Loucy (cell line): ENCODE measurements around the gene SLIT1.

Experiments used
- H2AFZ ChIP-seq: fragments of 200-600 bp; sonication (generic); 2 replicates; pipeline ENCODE4 v1.6.0; 2016; ENCODE audit warnings: antibody characterized with exemption, mild to moderate bottlenecking, low read length, moderate library complexity
- H3F3A ChIP-seq: fragments of 200-600 bp; 2 replicates; pipeline ENCODE4 v1.6.0; 2016; ENCODE audit warnings: antibody characterized with exemption, low read depth, mild to moderate bottlenecking
- H3K27me3 ChIP-seq: fragments of 200-600 bp; sonication (generic); 2 replicates; pipeline ENCODE4 v1.6.1; 2014; ENCODE audit warnings: low read length, mild to moderate bottlenecking; ENCODE audit not compliant: insufficient read depth, poor library complexity, severe bottlenecking
- H3K36me3 ChIP-seq: fragments of 200-600 bp; sonication (generic); 2 replicates; pipeline ENCODE4 v1.6.1; 2016; ENCODE audit warnings: low read length; ENCODE audit not compliant: insufficient read depth
- H3K4me1 ChIP-seq: fragments of 200-600 bp; sonication (generic); 2 replicates; pipeline ENCODE4 v1.5.1; 2014; ENCODE audit warnings: low read length, mild to moderate bottlenecking; ENCODE audit not compliant: insufficient read depth, poor library complexity, severe bottlenecking
- H3K4me2 ChIP-seq: fragments of 200-600 bp; sonication (generic); 2 replicates; pipeline ENCODE4 v1.6.0; 2014; ENCODE audit warnings: antibody characterized with exemption, low read length, low read depth, mild to moderate bottlenecking; ENCODE audit not compliant: poor library complexity, severe bottlenecking
- H3K4me3 ChIP-seq: fragments of 200-600 bp; sonication (generic); 2 replicates; pipeline ENCODE4 v1.5.1; 2014; ENCODE audit warnings: low read length, mild to moderate bottlenecking, mixed read lengths; ENCODE audit not compliant: poor library complexity, severe bottlenecking
- H3K79me2 ChIP-seq: fragments of 200-600 bp; sonication (generic); 2 replicates; pipeline ENCODE4 v1.6.1; 2014; ENCODE audit warnings: low read length; ENCODE audit not compliant: insufficient read depth
- H3K9ac ChIP-seq: fragments of 200-600 bp; sonication (generic); 2 replicates; pipeline ENCODE4 v1.6.0; 2014; ENCODE audit warnings: mild to moderate bottlenecking, low read depth, low read length, moderate library complexity; ENCODE audit not compliant: poor library complexity, severe bottlenecking
- H3K9me2 ChIP-seq: fragments of 200-600 bp; sonication (generic); replicated peaks from 2 replicates; pipeline ENCODE4 v1.6.1; 2016; ENCODE audit warnings: low read depth, low read length, mixed read lengths
- H3K9me3 ChIP-seq: fragments of 200-600 bp; sonication (generic); 2 replicates; pipeline ENCODE4 v1.6.1; 2014; ENCODE audit warnings: mild to moderate bottlenecking, antibody characterized with exemption, low read length, low read depth; ENCODE audit not compliant: insufficient read depth
- H4K20me1 ChIP-seq: fragments of 200-600 bp; sonication (generic); 2 replicates; pipeline ENCODE4 v1.6.0; 2014; ENCODE audit warnings: antibody characterized with exemption, low read length, mild to moderate bottlenecking; ENCODE audit not compliant: insufficient read depth, poor library complexity, severe bottlenecking
- EZH2phosphoT487 ChIP-seq: fragments of 200-600 bp; IDR thresholded peaks from 2 replicates; pipeline ENCODE4 v1.6.1; 2018; ENCODE audit warnings: antibody characterized with exemption, mild to moderate bottlenecking, moderate library complexity, borderline replicate concordance
- TF ChIP-seq, protein P1 (sequence below): fragments of 200-600 bp; sonication (generic); conservative IDR thresholded peaks from 2 replicates; pipeline ENCODE4 v1.5.1; 2014; ENCODE audit warnings: mild to moderate bottlenecking, antibody characterized with exemption, low read length

The SLIT1 gene

DNA sequence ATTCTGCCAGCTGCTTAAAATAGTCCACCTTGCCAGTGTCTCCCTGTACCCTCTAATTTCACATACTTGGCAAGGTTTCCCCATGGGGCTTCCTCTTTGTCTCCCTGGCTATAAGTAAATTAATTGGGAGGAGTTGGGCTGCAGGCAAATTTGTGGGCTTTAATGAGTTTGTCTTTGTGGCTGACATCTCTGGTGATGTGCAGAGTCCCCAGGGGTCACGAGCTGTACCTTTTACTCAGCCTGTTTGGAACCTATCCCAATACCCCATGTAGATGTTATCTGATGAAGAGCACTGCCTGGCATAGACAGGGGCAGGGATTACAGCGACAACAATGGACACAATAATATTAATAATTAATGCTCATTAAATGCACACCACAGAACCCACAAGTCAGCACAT, 132.5 kb downstream of the SLIT1 start:
- TF ChIP-seq, protein P1, sequence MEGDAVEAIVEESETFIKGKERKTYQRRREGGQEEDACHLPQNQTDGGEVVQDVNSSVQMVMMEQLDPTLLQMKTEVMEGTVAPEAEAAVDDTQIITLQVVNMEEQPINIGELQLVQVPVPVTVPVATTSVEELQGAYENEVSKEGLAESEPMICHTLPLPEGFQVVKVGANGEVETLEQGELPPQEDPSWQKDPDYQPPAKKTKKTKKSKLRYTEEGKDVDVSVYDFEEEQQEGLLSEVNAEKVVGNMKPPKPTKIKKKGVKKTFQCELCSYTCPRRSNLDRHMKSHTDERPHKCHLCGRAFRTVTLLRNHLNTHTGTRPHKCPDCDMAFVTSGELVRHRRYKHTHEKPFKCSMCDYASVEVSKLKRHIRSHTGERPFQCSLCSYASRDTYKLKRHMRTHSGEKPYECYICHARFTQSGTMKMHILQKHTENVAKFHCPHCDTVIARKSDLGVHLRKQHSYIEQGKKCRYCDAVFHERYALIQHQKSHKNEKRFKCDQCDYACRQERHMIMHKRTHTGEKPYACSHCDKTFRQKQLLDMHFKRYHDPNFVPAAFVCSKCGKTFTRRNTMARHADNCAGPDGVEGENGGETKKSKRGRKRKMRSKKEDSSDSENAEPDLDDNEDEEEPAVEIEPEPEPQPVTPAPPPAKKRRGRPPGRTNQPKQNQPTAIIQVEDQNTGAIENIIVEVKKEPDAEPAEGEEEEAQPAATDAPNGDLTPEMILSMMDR: no peak
- no peak for TF ChIP-seq EZH2phosphoT487
- H3K36me3 ChIP-seq: no peaks in the 10 kb centered on the region

DNA sequence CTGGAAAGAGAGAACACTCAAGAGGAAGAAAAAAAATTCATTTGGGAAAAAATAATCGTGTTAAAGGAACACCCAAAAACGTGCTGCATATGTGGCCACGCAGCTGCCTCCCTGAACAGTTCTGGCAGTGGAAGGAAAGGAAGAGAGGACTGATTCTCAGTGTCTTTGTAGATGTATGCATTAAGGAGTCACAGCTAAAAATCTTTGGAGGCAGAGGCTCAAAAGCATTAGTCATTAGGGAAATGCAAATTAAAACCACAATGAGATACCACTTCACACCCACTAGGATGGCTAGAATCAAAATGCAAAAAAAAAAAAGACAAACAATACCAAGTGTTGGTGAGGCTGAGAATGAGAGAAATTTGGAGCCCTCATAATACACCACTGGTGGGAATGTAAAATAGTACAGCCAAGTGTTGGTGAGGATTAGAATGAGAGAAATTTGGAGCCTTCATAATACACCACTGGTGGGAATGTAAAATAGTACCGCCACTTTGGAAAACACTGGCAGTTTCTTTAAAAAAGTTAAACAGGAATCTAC, 134.7 kb downstream of the SLIT1 start:
- Histone ChIP-seq H3K4me3 (no peak overlapping the region), H3F3A (no peaks in the 10 kb centered on the region), H3K9me2 (no peaks in the 10 kb centered on the region), H3K36me3 (no peaks in the 10 kb centered on the region), H3K4me2 (no peak overlapping the region), H3K9me3 (no peaks in the 10 kb centered on the region), H3K4me1 (no peaks in the 10 kb centered on the region), H3K79me2 (no peaks in the 10 kb centered on the region), H3K27me3 (no peaks in the 10 kb centered on the region), H4K20me1 (no peaks in the 10 kb centered on the region), H3K9ac (no peak overlapping the region), H2AFZ (no peak overlapping the region)
- TF ChIP-seq EZH2phosphoT487: no peak
- TF ChIP-seq, protein P1: no peak

More for the DNA sequence above, 132.5 kb downstream of the SLIT1 start:
- H3K4me2 ChIP-seq: no peak overlapping the region
- no peak overlapping the region for H2AFZ ChIP-seq
- no peaks in the 10 kb centered on the region for H3F3A ChIP-seq
- no peaks in the 10 kb centered on the region for H3K9me2 ChIP-seq
- H4K20me1 ChIP-seq: no peaks in the 10 kb centered on the region
- H3K79me2 ChIP-seq: no peaks in the 10 kb centered on the region
- no peak overlapping the region for H3K4me3 ChIP-seq
- no peaks in the 10 kb centered on the region for H3K9me3 ChIP-seq
- H3K27me3 ChIP-seq: no peaks in the 10 kb centered on the region
- H3K9ac ChIP-seq: no peak overlapping the region
- H3K4me1 ChIP-seq: no peaks in the 10 kb centered on the region

DNA sequence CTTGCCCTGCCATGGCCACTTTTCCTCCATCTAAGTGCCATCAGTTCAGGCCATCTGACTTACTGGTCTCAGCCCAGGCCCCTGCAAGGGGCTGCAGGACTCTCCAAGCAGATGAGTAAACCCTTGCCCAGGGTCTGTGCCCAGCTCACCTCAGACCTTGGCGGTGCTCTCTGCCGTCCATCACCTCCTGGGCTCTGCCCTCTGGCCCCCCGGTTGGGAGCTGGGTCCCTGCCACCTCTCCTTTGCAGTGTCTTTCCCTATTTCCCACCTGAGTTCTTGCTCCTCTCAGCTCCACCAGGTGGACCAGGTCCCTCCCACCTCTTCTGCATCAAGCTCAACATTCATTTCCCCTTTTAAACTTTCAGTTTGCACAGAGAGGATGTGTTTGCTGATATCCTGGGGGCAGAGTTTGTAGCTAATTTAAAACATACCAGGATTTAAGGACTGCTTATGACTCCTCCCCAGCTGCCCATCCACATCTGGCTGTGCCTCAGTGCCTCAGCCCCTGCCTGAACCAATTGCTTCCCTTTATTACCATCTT, 135.5 kb downstream of the SLIT1 start:
- H3K79me2 ChIP-seq: no peaks in the 10 kb centered on the region
- no peak overlapping the region for H2AFZ ChIP-seq
- H3K4me2 ChIP-seq: no peak overlapping the region
- H3K27me3 ChIP-seq: no peaks in the 10 kb centered on the region
- H3K36me3 ChIP-seq: no peaks in the 10 kb centered on the region
- H3K4me3 ChIP-seq: no peak overlapping the region
- no peaks in the 10 kb centered on the region for H3K9me3 ChIP-seq
- H3K9me2 ChIP-seq: no peaks in the 10 kb centered on the region
- no peak overlapping the region for H3K9ac ChIP-seq
- no peaks in the 10 kb centered on the region for H3K4me1 ChIP-seq
- H4K20me1 ChIP-seq: no peaks in the 10 kb centered on the region
- TF ChIP-seq, protein P1: no peak
- no peak for TF ChIP-seq EZH2phosphoT487
- no peaks in the 10 kb centered on the region for H3F3A ChIP-seq
